ENCODE measurements around the gene LDLRAD3. TPM values are rescaled to one million over a fixed set of nuclear protein-coding genes. Genes with fewer than 3 reads are reported as not detected.
"Not testable (repeated sequence)": the region's sequence is repeated elsewhere in the genome, so short reads cannot be mapped to it uniquely, and the experiment has no call there.

LDLRAD3 gene
- total RNA-seq, 2 experiments from 2014 or later: 0.22 to 0.59 TPM

DNA sequence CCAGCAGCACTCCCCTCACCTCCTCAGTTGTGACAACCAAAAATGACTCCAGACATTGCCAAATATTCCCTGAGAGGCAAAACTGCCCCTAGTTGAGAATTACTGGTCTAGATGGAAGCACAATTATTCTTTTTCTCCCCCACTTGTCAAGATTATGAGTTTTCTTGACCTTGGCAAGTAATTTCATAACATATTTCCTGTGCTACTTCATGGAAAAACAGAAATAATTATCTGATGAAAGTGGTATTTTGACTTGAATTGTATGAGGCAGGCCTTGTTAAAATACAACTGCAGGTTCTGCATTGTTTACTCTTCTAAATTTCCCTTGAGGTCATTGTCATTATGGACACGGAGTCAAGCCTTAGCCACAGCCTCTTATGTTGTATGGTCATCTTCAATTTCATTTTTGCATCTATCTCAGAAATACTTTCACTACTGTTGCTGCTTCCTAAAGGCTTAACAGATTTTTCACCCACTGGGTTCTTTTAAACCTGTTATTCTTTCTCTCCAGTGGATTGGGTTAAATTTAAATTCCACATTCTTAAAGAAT is 32.2 kb upstream of the LDLRAD3 start:
- ChIA-PET CTCF (no interaction called here), POLR2A (no interaction called here)
- TF ChIP-seq CTCF (IDR thresholded peaks at IDR 0.05): no peak
- H3K27ac Mint-ChIP-seq: no peak overlapping the region
- no peak overlapping the region for H3K4me3 Mint-ChIP-seq
- H3K36me3 Mint-ChIP-seq (ENCODE audit: low read depth): no peaks in the 10 kb centered on the region
- H3K9me3 Mint-ChIP-seq: no peaks in the 10 kb centered on the region
- intact Hi-C loops (cut with micrococcal nuclease): no loop called here
- no peaks in the 10 kb centered on the region for H3K4me1 Mint-ChIP-seq (ENCODE audit: low read depth)
- ATAC-seq (no peak), DNase-seq (no peak)
- peaks cover 2% of the 10 kb centered on the region for H3K27me3 Mint-ChIP-seq

DNA sequence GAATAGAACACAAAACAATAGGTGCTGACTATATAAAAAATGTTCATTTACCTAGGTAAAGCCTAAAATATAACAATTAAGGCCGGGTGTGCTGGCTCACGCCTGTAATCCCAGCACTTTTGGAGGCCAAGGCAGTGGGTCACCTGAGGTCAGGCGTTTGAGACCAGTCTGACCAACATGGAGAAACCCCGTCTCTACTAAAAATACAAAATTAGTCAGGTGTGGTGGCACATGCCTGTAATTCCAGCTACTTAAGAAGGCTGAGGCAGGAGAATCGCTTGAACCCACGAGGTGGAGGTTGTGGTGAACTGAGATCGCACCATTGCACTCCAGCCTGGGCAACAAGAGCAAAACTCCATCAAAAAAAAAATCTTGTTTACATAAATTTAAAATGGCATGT is 31.4 kb upstream of the LDLRAD3 start:
- H3K36me3 Mint-ChIP-seq (ENCODE audit: low read depth); POLR2A ChIA-PET; H3K4me1 Mint-ChIP-seq (ENCODE audit: low read depth); H3K9me3 Mint-ChIP-seq; CTCF ChIA-PET; H3K27me3 Mint-ChIP-seq; intact Hi-C loops (cut with micrococcal nuclease); DNase-seq; H3K4me3 Mint-ChIP-seq; H3K27ac Mint-ChIP-seq; ATAC-seq: not testable (repeated sequence)

DNA sequence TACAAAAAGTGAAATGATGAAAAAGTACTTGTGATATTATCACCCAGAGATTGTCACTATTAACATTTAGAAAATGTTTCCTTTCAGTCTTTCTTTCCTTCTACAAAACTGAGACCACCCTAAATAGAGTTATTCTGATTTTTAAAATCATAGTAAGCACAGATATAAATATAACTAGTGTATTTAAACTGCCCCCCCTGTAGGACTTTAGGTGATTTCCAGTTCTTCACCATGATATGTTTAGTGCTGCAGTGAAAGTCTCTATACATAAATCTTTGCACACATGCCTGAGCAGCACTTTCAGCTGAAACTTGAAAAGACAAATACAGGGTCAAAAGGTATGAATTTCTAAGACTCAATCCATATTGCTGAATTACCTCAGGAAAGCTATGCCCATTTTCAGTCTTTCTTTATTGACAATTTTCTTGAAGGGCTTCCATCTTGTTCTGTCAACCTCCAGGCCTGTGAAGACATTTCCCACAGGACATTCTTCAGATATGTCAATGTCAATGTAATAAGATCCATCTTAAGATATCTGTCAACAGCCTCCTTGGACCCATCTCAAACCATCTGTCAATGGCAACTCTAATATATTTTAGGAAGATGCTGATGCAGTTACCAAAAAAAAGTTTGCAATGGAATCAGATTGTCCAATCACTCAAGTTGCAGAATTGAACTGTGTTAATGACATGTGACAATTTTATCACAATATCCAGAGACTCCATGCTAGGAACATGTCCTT is 30.8 kb upstream of the LDLRAD3 start:
- ChIA-PET CTCF (no interaction called here), POLR2A (no interaction called here)
- ATAC-seq (no peak), DNase-seq (no peak)
- TF ChIP-seq CTCF (IDR thresholded peaks at IDR 0.05): no peak
- no peak overlapping the region for H3K4me3 Mint-ChIP-seq
- no peaks in the 10 kb centered on the region for H3K9me3 Mint-ChIP-seq
- no peaks in the 10 kb centered on the region for H3K36me3 Mint-ChIP-seq (ENCODE audit: low read depth)
- no peaks in the 10 kb centered on the region for H3K4me1 Mint-ChIP-seq (ENCODE audit: low read depth)
- intact Hi-C loops (cut with micrococcal nuclease): no loop called here
- no peak overlapping the region for H3K27ac Mint-ChIP-seq
- H3K27me3 Mint-ChIP-seq: peaks cover 4% of the 10 kb centered on the region

GRCh38 chr11:35914816-35915215 is 29.0 kb upstream of the LDLRAD3 start:
- DNase-seq: no peak
- POLR2A ChIA-PET: no interaction called here
- TF ChIP-seq CTCF (IDR thresholded peaks at IDR 0.05): no peak
- Mint-ChIP-seq H3K27me3 (peaks cover 6% of the 10 kb centered on the region), H3K9me3 (no peaks in the 10 kb centered on the region), H3K4me3 (no peak overlapping the region), H3K36me3 (ENCODE audit: low read depth) (no peaks in the 10 kb centered on the region), H3K27ac (no peak overlapping the region), H3K4me1 (ENCODE audit: low read depth) (no peaks in the 10 kb centered on the region)
- intact Hi-C loops (cut with micrococcal nuclease): no loop called here
- no peak for ATAC-seq
- CTCF ChIA-PET: no interaction called here

GRCh38 chr11:35916270-35916669 is 27.6 kb upstream of the LDLRAD3 start:
- intact Hi-C loops (cut with micrococcal nuclease): no loop called here
- ATAC-seq (no peak), DNase-seq (no peak)
- Mint-ChIP-seq H3K4me3 (no peak overlapping the region), H3K4me1 (ENCODE audit: low read depth) (no peaks in the 10 kb centered on the region), H3K27ac (no peak overlapping the region), H3K36me3 (ENCODE audit: low read depth) (no peaks in the 10 kb centered on the region), H3K27me3 (peaks cover 8% of the 10 kb centered on the region), H3K9me3 (no peaks in the 10 kb centered on the region)
- CTCF ChIA-PET: no interaction called here
- POLR2A ChIA-PET: no interaction called here
- no peak for TF ChIP-seq CTCF (IDR thresholded peaks at IDR 0.05)

Measured in activated CD8-positive, alpha-beta T cell treated with anti-CD3 and anti-CD28 coated beads for 36 hours (primary cell).